ENCODE measurements around the gene MEX3A.

DNA sequence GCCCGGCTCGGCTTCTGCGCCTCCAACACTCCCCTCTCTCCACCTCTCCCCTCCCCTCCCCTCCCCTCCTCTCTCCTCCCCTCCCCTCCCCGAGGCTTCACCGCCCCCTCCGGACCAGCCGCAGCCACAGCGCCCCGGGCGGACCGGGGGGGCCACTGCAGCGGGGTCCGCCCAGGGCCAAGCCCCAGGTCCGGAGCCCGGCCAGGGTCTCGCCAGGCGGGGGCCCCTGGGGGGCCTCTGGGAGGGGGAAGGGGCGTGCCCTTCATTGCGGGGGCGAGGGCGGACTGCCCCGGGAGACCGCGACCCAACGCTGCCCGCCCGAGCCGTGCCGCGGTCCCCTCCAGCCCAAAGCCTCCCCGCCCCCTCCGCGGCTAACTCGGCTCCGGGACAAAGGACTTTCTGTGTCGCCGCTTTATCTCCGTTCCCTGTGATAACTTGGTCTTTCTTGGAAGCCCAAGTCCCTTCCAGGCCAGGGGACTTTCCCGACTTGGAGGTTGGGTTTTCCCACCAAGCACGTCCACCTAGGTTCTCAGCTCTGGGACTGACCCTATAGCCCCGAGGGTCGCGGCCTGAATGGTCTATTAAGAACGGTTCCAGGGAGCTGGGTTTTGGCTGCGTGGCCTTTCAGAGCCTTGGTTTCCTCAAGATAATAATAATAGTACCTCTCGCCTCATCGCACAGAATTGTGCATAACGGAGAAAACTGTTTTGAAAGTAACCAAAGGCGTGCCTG lies 28.3 kb downstream of the MEX3A start, which contains the start of gene UBQLN4:
- TF ChIP-seq, protein P1, sequence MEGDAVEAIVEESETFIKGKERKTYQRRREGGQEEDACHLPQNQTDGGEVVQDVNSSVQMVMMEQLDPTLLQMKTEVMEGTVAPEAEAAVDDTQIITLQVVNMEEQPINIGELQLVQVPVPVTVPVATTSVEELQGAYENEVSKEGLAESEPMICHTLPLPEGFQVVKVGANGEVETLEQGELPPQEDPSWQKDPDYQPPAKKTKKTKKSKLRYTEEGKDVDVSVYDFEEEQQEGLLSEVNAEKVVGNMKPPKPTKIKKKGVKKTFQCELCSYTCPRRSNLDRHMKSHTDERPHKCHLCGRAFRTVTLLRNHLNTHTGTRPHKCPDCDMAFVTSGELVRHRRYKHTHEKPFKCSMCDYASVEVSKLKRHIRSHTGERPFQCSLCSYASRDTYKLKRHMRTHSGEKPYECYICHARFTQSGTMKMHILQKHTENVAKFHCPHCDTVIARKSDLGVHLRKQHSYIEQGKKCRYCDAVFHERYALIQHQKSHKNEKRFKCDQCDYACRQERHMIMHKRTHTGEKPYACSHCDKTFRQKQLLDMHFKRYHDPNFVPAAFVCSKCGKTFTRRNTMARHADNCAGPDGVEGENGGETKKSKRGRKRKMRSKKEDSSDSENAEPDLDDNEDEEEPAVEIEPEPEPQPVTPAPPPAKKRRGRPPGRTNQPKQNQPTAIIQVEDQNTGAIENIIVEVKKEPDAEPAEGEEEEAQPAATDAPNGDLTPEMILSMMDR (IDR thresholded peaks at IDR 0.05) = peak; percentile 57
- TF ChIP-seq EZH2 (IDR thresholded peaks at IDR 0.05) (no peak), EZH2phosphoT487 (IDR thresholded peaks at IDR 0.05) (no peak)
